H1 (cell line): ENCODE data around the gene HNRNPK.

Experiments used
- CTCF ChIP-seq, 3 experiments: IDR thresholded peaks; 1 replicate in 2 of 3; 2 replicates in 1 of 3; pipeline versions ENCODE4 v1.5.1 to v1.6.1; 2011; ENCODE audit warnings: low read length in 3 of 3, mild to moderate bottlenecking in 3 of 3, inconsistent platforms in 2 of 3, low read depth in 1 of 3, moderate library complexity in 1 of 3; ENCODE audit not compliant: insufficient read depth in 1 of 3; ENCODE audit errors: control extremely low read depth in 1 of 3
- JUND ChIP-seq: IDR thresholded peaks from 2 replicates; pipeline ENCODE4 v1.6.1; 2011; ENCODE audit warnings: mild to moderate bottlenecking, improper control_type of control experiment, low read length
- KDM4A ChIP-seq: IDR thresholded peaks from one replicate; pipeline ENCODE4 v1.7.1; 2012; ENCODE audit warnings: low read depth, mild to moderate bottlenecking, moderate library complexity, low read length, inconsistent platforms; ENCODE audit not compliant: severe bottlenecking
- YY1 ChIP-seq: IDR thresholded peaks from 2 replicates; pipeline ENCODE4 v1.6.1; 2011; ENCODE audit warnings: low read depth, mild to moderate bottlenecking, low read length

GRCh38 chr9:83932851-83933250 lies 47.2 kb downstream of the HNRNPK start:
- TF ChIP-seq YY1 (no peak), CTCF (IDR thresholded peaks at IDR 0.05; ENCODE audit: control extremely low read depth in 1 of 3, insufficient read depth in 1 of 3, low read depth in 1 of 3, low read length in 3 of 3) (no peak), JUND (no peak), KDM4A (no peak)
